HG03139 (cell line): ENCODE data around the gene GYPC.
"Not testable (repeated sequence)": the region's sequence is repeated elsewhere in the genome, so short reads cannot be mapped to it uniquely, and the experiment has no call there.

Experiments used
- ATAC-seq: cut with Tn5 transposase; IDR thresholded peaks from one replicate; pipeline ENCODE4 v1.9.1; 2021; ENCODE audit not compliant: unreplicated experiment

GYPC gene

DNA sequence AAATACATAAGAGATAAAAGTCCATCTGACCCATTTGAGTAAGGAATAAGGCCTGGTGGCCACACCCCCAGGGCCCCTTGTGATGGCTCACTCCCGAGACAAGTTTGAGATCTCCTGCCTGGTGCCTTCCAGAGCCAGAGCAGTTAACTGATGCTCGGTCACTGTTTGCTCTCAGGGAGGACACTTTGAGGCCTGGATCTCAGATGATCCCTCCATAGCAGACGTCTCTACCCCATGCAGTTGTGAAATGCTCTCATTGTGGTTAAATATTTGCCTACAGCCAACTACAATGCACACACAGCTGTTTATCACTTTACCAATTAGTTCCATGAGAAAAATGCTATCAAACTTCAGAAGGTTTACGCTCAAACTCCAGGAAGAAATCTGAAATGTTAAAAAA, 12.3 kb downstream of the GYPC start:
- no peak for ATAC-seq

DNA sequence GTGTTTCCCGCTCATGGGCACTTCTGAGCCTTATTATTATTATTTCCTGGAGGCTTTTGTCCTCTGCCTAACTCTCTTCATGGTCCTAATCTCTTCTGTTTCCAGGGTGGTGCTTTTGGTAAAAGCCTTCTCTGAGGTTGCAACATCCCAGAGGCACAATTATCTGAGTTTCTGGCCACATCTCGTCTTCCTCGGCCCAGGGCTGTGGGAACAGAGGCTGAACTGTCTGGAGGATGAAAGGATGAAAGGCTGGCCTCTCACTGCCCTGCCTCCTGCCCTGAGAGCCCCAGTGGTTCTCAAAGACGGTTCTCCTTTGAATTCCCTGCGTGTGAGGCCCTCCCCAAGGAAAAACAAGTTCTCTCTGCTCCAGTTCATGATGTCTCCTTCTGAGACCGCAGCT, 13.8 kb downstream of the GYPC start:
- ATAC-seq = no peak

DNA sequence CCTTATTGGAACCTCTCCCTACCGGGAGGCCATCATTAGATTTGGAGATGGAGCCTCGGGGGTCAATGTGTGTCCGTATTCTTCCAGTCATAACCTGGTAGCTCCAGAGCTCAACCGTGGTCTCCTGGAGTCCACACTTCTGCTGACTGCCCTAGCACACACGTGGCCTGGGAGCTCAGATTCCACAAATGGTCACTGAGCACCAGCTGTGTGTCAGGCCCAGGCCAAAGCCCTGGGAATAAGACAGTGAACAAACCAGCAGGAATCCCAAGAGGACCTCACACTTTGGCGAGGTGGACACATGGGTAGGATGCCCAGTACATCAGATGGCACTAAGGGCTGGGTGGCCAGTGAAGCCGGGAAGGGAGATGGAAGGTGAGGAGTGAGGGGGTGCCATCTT, 15.5 kb downstream of the GYPC start:
- ATAC-seq = no peak

DNA sequence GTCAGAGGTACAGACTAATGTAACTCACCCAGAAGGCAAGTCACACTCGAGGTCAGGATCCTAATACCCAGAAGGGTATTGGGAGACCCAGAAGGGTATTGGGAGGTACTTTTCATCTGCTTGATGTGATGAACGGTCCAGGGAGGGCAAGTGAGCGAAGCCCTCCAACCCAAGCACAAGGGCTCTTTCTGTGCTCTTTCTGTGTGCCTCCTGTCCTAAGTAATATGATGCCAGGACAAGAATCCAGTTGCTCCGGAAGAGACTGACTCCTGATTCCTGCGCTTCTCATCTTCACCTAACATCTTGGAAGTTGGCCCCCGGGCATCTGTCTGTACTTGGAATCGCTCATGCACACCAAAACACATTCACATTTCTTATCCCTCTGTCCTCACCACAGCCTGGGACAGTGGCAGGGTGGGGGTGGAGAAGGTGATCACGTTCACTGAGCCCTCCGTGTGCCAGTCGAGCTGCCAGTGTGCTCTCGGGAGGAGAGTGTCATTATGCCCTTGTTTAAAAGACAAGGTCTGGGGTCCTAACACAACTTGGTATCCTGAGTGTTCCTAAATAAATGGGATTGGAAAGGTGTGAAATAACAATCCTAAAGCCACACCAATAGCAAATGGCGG, 17.1 kb downstream of the GYPC start:
- ATAC-seq = no peak

DNA sequence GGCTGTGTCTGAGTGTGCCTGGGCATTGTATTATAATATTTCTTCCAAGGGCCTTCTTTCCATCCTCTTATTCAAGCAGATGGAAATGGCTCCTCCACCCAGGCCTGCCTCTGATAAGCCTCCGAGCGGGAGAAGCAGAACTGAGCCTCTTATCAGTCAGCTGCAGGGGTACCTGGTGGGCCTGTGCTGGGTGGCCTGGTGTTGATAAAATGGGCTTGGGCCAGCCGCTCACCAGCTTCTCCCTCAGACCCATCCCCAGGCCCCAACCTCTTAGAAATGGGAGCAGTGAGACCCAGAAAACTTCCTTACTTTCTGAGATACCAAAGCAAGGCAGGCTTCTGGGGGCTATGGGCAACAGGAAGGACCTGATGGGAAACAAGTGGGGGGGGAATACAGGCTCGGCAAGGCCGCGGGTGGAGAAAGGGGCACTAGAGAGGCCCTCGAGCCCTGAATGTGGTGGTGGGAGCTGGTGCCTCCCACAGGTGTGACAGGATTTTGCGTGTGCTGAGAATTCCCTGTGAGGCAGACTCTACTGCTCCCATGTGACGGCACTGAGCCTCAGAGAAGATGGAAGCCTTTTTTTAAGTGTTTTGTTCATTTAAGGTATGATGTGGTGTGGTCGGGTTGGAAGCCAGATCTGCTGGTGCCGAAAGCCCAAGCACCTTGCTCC, 18.3 kb downstream of the GYPC start:
- no peak for ATAC-seq

DNA sequence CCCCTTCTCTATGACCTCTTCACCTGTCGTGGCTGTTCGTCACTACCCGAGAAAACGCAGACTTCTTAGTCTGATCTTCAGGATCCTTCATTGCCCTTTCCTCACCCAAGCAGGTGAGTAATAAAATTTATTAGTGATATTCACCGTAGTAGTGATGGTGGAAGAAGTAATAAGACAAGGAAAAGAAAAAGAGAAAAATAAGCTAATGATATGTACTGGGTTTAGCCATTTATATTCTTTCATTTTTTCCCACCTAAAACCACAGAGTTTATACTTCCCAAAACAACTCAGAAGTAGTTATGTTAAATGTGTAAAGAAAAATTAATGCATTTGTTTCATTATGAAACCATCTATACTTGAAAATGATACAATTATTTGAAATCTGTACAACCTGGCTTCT, 19.7 kb downstream of the GYPC start:
- no peak for ATAC-seq

DNA sequence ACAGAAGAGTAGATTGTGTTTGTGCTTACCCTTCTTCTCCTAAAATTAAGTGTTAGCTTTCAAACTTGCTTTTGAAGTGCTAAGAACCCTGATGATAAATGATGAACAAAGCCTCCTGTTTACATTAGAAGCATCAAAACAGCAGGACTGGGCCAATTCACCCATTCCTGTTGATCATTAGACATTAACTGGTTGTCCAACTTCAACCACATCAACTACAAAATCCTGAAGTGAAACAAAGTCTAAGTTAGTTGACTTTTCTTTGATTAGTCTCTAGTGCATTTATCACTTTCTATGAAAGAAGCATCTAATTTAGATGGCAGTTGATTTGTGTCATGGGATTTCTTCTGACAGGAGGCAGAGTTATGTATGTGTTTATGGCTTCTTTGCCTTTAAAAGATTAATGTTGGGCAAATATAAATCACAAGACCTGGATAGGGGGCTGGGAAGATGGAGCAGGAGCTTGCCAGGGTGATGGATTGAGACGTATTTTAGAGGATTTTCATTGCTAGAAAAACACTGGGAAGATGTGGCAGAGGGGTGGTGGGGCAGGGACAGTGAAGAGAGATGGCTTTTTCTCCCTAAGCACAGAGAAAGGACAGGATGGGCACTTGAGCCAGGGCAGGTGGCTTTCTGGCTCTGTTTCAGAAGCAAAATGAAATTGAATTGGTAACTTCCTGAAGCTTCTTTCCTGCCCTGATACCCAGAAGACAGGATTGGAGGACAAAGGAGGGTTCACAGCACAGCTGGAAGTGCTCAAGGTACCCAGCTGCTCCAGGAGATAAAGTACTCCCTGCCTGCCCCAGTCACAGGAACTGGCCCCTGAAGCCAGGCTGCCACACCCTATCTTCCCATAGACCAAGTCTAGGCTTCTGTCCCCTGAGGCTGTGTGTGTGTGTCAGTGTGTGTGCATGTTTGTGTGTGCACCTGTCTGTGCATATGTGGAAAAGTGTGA, 20.5 kb downstream of the GYPC start:
- ATAC-seq = no peak

DNA sequence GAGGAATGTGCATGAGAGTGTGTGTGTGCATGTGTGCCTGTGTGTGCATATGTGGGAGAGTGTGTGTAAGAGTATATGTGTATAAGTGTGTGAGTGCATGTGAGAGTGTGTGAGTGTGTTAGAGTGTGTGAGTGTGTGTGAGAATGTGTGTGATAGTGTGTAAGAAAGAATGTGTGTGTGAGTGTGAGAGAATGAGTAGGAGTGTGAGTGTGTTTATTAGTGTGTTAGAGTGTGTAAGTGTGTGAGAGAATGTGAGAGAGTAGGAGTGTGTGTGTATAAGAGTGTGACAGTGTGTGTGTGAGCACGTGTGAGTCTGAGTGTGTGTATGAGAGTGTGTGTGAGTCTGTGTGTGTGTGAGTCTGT, 21.2 kb downstream of the GYPC start:
- ATAC-seq = no peak

DNA sequence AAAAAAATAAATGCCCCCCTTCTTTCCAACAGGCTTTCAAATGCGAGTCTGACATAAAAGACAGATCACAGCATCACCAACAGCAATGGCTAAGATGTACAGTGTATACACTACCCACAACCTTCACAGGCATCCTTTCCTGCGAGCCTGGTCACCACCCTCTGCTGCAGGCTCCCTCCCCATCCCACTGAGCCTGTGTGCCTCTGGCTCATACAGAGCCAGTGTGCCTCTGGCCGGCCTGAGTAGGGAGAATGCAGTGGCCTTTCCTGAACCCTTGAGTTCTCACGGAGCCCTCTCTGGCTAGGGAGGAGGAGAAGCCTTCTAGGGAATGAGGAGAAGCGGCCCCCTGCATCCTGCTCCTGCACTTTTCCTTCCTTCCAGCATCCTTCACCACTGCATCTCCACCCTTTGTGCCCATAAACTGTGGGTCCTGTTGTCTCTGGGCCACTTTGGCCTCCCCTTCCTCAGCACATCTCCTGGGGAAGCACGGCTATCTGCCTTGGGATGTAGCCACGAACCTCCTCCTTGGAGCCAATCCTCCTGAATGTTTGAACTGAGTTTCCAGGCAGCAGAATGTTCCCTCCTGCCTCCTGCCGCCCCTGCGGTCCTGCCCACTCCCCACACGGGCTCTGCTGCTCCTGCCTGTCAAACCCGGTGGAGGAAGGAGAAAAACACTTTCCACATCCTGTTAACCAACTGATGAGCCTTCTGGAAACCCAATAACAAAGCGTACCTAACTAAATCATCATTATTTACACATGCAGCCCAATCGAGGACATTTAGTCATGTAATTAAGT, 22.5 kb downstream of the GYPC start:
- no peak for ATAC-seq

DNA sequence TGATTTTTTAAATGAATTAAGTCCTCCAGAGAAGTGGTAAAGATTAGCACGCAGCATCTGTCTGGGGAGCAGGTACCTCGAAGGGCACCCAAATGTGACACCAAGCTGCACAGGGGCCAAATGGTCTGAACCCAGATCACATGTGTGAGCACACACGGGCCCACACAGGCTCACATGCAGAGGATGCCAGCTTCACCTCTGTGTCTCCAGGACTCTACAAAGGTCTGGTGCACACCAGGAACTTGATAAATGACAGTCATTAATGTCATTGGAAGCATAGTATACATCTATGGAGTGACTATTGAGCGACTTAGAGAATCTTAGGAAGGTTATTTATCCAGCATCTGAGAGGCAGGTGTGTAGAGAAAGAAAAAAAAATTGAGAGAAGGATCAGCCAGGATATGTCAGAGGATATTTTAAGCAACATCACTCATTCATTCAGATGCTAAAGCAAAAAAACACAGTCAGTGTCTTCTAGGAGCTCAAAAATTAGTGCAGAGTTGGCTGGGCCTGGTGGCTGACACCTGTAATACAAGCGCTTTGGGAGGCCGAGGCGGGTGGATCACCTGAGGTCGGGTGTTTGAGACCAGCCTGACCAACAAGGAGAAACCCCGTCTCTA, 23.2 kb downstream of the GYPC start:
- ATAC-seq = no peak

DNA sequence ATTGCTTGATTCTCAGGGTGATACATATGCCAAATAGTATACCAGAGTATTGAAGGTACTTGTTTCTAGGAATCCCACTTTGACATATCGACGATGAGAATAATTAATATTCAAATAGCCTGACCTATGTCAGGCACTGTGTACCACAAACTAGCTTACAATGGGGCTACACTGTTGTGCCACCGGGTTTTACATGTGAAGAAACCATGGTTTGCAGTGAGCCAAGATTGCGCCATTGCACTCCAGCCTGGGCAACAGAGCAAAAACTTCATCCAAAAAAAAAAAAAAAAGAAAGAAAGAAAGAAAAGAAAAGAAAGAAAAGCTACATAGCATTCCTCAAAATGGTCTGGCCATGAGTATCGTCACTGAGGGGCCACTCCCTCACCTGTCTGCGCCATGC, 25.5 kb downstream of the GYPC start:
- ATAC-seq = no peak

DNA sequence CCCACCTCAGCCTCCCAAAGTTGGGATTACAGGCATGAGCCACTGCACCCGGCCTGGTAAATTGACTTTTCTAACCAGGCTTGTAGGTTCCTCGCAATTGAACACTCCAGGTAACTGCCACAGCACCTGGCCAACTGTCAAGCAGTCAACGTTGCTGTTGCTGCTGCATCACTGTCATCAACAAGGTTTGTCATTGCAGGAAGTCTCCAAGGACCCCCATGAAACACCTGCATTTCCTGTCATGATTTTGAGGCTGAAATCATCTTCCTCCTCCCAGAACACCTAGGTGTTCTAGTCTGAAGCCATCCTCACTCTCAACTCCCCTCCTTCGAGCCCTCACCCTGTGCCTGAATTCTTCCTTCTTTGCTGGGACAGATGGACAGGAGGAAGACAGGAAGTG, 29.7 kb downstream of the GYPC start:
- no peak for ATAC-seq

DNA sequence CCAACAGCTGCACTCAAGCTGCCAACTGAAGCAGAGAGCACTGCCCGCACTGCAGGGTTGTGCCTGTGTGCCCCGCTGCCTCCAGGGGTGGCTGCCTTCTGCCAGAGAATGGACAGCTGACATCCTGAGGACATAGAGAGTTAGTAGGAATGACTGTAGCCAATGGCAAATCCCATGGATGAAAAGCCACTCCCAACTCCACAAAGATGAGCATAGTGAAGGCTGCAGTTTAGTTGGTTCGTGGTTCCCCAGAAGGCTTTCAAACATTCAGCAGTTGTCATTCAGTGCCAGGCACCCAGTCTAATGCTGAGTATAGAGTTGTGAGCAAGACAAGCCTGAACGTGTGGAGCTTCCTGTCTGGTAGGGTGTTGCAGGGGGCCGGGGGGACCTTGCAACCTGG, 30.3 kb downstream of the GYPC start:
- no peak for ATAC-seq

DNA sequence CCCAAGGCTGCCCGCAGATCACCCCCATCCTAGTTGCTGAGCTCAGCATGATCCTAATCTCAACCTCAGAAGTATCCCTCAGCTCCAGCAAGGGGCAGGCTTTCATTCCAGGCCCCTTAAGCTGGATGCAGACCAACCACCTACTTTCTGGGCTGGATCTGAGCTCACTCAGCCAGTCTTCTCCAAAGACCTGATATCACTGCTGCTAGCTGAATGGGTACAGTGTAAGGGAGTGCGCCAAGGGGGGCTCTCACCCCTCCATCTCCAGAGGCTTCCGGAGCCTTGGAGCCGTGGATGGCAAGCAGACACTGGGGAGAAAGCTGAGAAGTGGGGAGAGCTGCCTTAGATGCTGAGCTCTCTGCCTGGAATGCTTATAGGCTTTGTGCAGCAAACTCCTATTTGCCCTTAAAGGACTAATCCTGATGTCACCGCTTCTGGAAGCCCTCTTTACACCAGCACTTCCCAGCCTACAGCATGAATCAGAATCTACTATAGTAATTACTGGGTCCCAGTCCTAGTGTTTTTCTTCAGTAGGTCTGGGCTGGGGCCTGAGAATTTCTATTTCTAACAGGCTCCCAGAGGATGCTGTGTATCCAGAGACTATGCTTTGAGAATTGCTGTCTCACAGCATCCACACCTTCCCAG, 31.0 kb downstream of the GYPC start:
- ATAC-seq = no peak

DNA sequence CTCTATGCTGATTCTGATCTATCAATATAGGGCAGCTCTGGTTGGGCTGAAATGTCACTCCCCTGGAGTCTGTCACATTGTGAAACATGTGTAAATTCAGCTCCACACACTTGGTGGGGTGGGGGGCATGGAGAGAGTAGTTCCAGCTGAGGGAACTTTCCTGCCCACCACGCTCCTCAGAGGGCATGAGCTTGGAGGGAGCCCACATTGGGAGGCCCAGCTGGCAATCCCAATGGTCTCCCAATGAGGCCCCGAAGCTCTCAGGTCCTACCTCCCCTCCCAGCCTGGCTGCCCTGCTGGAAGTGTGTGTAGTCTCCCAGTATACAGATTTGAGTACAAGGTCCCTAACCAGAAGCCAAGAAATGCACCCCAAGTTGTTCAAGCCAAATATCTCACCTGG, 31.5 kb downstream of the GYPC start:
- no peak for ATAC-seq

DNA sequence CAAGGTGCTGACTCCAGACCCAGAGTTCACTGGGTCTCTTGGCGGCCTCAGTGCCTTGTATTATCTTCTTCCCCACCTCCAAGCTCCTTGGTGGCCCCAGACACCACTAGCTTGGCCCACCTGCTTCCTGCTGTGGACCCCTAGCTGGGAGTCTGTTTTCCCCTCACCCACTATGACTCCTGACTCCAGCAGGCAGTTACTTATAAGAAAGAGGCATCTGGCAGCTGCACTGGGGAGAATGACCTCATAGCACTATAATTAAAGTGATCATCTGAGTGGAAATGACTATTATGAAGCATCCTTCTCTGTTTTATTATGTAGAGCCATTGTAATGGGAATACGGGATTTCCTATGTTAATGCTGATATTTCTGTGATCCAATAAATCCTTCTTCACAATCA, 32.6 kb downstream of the GYPC start:
- ATAC-seq = not testable (repeated sequence)

DNA sequence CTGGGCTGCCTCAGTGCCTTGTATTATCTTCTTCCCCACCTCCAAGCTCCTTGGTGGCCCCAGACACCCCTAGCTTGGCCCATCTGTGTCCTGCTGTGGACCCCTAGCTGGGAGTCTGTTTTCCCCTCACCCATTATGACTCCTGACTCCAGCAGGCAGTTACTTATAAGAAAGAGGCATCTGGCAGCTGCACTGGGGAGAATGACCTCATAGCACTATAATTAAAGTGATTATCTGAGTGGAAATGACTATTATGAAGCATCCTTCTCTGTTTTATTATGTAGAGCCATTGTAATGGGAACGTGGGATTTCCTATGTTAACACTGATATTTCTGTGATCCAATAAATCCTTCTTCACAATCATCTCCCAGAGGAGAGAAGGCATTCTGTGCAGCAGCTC, 36.3 kb downstream of the GYPC start:
- ATAC-seq = not testable (repeated sequence)

DNA sequence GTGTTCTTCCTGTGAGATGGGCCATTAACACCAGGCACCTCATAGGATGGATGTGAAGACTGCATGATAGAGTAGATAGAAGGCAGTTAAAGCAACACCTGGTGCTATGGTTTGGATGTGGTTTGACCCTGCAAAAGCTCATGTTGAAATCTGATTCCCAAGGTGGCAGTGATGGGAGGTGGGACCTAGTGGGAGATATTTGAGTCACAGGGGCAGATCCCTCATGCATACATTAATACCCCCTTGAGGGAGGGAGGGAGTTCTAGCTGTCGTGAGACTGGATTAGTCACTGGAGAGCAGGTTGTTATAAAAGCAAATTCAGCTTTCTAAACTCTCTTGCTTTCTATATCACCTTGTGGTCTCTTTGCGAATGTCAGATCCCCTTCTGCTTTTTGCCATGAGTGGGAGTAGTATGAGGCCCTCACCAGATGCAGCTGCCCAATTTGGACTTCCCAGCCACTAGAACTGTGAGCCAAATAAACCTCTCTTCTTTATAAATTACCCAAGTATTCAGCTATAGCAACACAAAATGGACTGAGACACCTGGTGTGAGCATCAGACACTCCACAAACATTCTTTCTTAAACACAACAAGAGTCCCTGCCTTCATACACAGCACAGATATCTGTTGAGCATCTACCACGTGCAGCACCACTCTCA, 37.1 kb downstream of the GYPC start:
- not testable (repeated sequence) for ATAC-seq

DNA sequence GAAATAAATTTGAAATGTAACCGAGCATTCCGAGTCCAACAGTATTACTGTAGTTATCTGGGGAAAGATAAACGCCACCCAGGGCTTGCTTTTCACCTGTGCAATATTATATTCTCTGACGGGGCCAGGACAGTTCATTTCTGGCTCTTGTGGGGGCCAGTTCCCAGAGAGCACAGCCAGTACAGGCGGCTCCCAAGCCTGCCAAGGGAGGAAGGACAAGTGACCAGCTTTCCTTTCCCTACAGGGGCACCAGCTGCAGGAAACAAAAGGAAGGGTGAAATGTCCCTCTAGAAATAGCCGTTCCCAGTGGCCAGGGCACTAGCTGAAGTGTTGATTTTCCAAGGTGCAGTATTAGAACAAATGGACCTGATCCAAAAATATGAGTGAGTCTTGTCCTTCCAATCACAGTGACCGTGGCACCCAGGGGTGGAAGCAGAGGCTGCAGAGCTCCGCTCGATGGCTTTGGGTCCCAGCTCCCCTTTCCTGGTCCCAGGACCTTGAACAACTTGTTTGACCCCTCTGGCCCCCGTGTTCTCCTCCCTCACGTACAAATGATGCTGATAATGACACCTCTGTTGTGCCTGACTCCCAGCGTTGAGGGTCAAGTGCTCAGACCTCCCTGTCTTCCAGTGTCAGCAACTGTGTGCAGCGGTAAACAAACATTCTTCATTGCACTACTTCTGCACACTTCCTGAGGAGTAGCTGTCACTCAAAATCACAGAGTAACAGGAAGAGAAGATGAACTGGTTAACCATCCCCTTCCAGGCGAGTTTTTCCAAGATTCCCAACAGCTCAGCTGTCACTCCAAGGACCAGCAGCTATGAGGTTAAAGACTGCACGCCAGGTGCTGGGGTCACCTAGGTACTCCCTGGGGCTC, 40.9 kb downstream of the GYPC start:
- ATAC-seq = no peak
